Upper lobe of right lung (tissue), 1 donor: ENCODE measurements around the gene SEMA4C. TPM values are rescaled to one million over a fixed set of nuclear protein-coding genes. Genes with fewer than 3 reads are reported as not detected.

Experiments used
- ATAC-seq: fragments of 200-7000 bp; cut with Tn5 transposase; one replicate; pipeline ENCODE4 v1.9.1; 2020; ENCODE audit warnings: mild to moderate bottlenecking, moderate library complexity
- DNase-seq: peaks from one replicate; pipeline ENCODE4 v3.0.0-alpha.2; 2020
- H3K27ac ChIP-seq: fragments of 200-600 bp; one replicate; pipeline ENCODE4 v1.8.0; 2022
- H3K27me3 ChIP-seq: fragments of 200-600 bp; one replicate; pipeline ENCODE4 v1.8.0; 2022; ENCODE audit warnings: mild to moderate bottlenecking
- H3K36me3 ChIP-seq: fragments of 200-600 bp; one replicate; pipeline ENCODE4 v1.8.0; 2022
- H3K4me1 ChIP-seq: fragments of 200-600 bp; one replicate; pipeline ENCODE4 v1.8.0; 2022
- H3K4me3 ChIP-seq: fragments of 200-600 bp; one replicate; pipeline ENCODE4 v1.8.0; 2022; ENCODE audit warnings: mild to moderate bottlenecking
- H3K9me3 ChIP-seq: fragments of 200-600 bp; one replicate; pipeline ENCODE4 v1.8.0; 2022
- intact Hi-C: fragments of 100-400 bp; cut with DNase I; formaldehyde crosslinking; loops from one replicate; pipeline ENCODE4 v1.11.0; 2022
- total RNA-seq: library from RNA; stranded (reverse); fragmentation: NEBNext Ultra II Directional; extraction: Animal tissue kit (Norgen Biotek cat#: 25700); gene quantifications from one replicate; pipeline ENCODE4 v1.2.1, GENCODE V29; 2021
- TF ChIP-seq, protein P1 (sequence below): fragments of 200-600 bp; IDR thresholded peaks from one replicate; pipeline ENCODE4 v1.8.0; 2022; ENCODE audit warnings: antibody characterized with exemption
- donor health status: DM: no; HTN: yes; CAD: no; lungs with severe emphysema.

Gene SEMA4C
- total RNA-seq, 1 donor from 2014 or later: 37.7 TPM

DNA sequence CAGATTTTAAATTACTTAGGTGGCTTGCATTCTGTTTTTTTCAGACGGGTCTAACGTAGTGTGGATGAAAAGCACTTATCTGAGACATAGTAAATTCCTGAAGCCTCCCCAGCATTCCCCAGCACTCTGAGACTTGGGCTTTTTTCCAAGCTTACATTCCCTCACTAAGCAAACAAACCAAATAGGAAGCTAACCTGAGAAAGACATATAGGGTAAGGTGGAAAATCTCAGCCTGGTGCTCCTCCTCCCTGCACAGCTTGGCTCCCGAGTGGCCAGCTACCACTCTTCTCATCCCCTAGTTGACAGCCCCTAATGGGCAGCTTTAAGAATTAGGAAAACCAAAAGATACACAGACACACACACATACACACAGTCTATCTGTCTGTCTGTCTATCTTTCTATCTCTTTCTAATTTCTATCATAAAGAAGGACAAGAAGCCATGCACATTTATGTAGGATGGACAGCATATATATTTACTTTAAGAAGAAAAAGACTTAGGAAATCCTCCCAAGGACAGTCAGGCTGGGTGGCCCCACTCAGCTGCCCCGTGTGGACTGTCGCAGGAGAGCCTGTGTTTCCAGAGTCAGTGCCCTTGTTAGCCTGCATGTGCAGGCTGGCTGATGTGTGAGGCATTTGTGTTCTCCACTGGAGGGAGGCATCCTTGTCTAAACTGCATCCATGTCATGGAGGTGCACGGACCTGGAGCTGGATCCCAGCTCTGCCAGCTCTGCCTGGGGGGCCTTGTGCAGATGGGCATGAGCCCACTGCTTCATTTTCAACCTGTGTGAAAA is 45.6 kb downstream of the SEMA4C start:
- intact Hi-C loops: no loop called here
- Histone ChIP-seq H3K27ac (no peak overlapping the region), H3K36me3 (peaks cover 46% of the 10 kb centered on the region), H3K4me1 (peaks cover 19% of the 10 kb centered on the region), H3K4me3 (no peak overlapping the region), H3K27me3 (no peaks in the 10 kb centered on the region), H3K9me3 (no peaks in the 10 kb centered on the region)
- ATAC-seq (peak; percentile 49), DNase-seq (no peak)
- TF ChIP-seq, protein P1, sequence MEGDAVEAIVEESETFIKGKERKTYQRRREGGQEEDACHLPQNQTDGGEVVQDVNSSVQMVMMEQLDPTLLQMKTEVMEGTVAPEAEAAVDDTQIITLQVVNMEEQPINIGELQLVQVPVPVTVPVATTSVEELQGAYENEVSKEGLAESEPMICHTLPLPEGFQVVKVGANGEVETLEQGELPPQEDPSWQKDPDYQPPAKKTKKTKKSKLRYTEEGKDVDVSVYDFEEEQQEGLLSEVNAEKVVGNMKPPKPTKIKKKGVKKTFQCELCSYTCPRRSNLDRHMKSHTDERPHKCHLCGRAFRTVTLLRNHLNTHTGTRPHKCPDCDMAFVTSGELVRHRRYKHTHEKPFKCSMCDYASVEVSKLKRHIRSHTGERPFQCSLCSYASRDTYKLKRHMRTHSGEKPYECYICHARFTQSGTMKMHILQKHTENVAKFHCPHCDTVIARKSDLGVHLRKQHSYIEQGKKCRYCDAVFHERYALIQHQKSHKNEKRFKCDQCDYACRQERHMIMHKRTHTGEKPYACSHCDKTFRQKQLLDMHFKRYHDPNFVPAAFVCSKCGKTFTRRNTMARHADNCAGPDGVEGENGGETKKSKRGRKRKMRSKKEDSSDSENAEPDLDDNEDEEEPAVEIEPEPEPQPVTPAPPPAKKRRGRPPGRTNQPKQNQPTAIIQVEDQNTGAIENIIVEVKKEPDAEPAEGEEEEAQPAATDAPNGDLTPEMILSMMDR: no peak

DNA sequence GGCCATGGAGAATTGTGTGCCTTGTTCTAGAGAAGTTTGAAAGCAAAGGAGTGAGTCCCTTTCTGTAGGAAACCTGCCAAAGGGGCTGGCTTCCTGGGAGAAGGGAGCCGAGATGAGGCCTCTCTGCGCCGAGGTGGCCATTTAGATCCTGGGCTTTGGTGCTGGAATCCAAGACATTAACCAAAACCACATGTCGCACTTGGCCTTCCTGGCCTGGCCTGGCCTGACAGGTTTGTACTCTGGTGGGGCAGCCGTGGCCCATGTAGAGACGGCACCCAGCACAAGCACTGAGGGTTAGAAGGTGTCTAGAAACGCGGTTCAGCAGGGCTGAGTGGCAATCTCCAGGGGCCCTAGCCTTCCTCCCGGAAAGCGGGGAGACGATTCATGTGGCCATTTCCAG is 46.7 kb downstream of the SEMA4C start:
- TF ChIP-seq, protein P1: no peak
- Histone ChIP-seq H3K4me3 (no peak overlapping the region), H3K9me3 (no peaks in the 10 kb centered on the region), H3K4me1 (peaks cover 29% of the 10 kb centered on the region), H3K36me3 (peaks cover 35% of the 10 kb centered on the region), H3K27me3 (no peaks in the 10 kb centered on the region), H3K27ac (no peak overlapping the region)
- no peak for ATAC-seq
- intact Hi-C loops: no loop called here
- DNase-seq: no peak

DNA sequence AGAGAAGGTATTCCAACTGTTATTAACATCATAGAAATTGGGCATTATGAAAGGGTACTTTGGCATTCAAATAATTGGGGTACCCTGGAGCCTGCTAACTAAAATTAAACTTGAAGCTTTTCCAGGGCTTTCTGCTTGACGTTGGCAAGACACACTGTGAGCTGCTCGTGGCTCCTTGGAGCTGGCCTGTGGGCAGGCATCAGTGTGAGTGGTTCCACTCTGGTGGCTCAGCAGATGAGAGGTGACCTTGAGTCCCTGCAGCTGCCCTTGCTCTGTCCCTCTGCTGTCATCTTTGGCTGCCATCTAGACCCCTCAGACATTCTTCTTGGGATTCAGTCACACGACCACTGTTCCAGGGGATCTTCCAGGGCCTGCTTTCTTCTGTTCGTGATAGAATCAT is 47.1 kb downstream of the SEMA4C start:
- Histone ChIP-seq H3K9me3 (no peaks in the 10 kb centered on the region), H3K4me1 (peaks cover 34% of the 10 kb centered on the region), H3K36me3 (peaks cover 31% of the 10 kb centered on the region), H3K27ac (no peak overlapping the region), H3K27me3 (no peaks in the 10 kb centered on the region), H3K4me3 (no peak overlapping the region)
- DNase-seq (no peak), ATAC-seq (no peak)
- TF ChIP-seq, protein P1: no peak
- intact Hi-C loops: no loop called here

DNA sequence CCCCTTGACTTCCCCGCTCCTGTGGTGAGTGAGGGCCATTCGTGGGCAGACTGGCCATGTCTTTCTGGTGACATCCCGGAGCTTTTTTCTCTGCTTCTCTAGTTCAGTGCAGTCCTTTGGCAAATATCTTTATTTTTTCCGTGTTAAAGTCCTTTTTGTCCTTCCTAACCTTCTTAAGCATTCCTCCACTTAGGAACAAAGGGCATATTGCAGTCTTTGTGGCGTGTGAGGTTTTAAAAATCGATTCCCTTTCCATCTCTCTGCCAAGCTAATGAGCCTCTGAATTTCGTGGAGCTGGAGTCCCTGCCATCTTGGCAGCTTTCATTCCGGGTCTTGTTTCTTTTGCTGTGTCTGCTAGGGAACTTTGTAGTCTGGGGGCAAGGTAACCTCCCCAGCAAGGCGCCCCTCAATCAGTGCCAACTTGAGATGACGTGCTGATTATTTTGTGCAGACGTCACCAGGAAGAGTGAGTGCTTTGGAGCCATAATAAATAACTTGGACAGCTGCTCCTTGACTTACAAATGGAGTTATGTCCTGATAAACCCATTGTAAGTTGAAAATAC is 48.7 kb downstream of the SEMA4C start:
- no peak overlapping the region for H3K27ac ChIP-seq
- H3K4me3 ChIP-seq: no peak overlapping the region
- H3K4me1 ChIP-seq: peaks cover 41% of the 10 kb centered on the region
- DNase-seq: no peak
- peaks cover 15% of the 10 kb centered on the region for H3K36me3 ChIP-seq
- TF ChIP-seq, protein P1: no peak
- ATAC-seq: no peak
- intact Hi-C loops: no loop called here
- no peaks in the 10 kb centered on the region for H3K27me3 ChIP-seq
- no peaks in the 10 kb centered on the region for H3K9me3 ChIP-seq

DNA sequence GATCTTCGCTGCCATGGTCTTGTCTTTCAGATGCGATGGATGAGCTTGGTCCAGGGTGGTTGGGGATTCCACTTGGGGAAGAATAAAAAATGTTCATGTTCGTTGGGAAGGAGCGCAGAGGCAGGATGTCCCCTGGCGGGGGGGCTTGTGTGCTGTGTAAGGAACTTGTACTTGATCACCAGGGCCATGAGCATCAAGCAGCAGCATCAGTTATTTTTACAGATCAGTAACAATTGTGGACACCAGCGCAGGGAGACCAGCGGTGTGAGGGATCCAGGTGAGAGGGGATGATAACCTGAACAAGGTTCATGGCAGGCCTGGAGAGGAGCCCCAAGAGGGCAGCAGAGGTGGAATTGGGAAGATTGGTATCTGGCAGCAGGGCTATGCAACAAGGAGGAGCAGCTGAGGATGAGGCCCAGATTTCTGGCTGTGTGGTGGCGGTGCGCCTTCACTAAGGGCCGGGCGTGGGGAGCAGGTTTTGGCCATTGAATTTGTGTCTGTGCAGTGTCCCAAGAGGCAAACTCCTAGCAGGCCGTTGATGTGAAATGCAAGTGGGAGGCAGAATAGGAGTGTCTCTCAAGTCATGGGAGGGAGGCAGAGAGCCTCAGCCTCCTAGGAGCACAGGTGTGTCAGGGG is 49.9 kb downstream of the SEMA4C start:
- Histone ChIP-seq H3K27ac (no peak overlapping the region), H3K27me3 (no peaks in the 10 kb centered on the region), H3K4me1 (peaks cover 46% of the 10 kb centered on the region)

More for the DNA sequence above, 49.9 kb downstream of the SEMA4C start:
- Histone ChIP-seq H3K36me3 (peaks cover 4% of the 10 kb centered on the region), H3K9me3 (no peaks in the 10 kb centered on the region), H3K4me3 (no peak overlapping the region)
- TF ChIP-seq, protein P1: no peak
- intact Hi-C loops: no loop called here
- DNase-seq (no peak), ATAC-seq (no peak)
